ENCODE measurements around the gene IL2.

Gene IL2

DNA sequence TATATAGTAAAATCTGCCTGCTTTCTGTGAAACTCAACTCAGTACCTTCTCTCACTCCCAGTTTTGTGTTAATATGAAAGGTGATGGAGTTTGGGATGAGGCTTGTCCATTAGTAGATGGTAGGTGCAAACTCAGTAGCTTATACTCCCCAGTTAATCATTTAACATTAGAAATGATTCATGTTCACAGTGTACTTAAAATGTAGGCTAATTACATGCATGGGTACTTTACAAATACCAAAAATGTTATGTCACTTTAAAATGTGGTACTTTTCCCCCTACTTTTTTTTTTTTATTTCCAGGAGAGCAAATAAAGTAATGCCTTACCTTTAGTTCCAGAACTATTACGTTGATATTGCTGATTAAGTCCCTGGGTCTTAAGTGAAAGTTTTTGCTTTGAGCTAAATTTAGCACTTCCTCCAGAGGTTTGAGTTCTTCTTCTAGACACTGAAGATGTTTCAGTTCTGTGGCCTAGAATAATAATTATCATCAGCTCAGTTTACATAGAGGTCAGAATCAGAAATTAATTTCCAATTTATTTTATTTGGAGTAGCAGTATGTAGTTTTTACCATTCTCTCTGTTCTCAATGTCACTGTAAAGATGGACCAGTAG, 3.0 kb downstream of the IL2 start:
- Histone ChIP-seq H3K27me3 (ENCODE audit: insufficient read depth, insufficient read length) (no peaks in the 10 kb centered on the region), H3K4me1 (ENCODE audit: insufficient read depth, insufficient read length) (no peaks in the 10 kb centered on the region), H3K9ac (ENCODE audit: insufficient read length, low read depth) (no peak overlapping the region), H3K36me3 (ENCODE audit: insufficient read depth, insufficient read length, low read length) (no peaks in the 10 kb centered on the region), H3K9me3 (ENCODE audit: insufficient read depth, low read length) (no peaks in the 10 kb centered on the region), H3K4me3 (ENCODE audit: insufficient read length, low read depth) (no peak overlapping the region)
- DNase-seq (ENCODE audit: low read depth, low spot score) = no peak
- no peak for TF ChIP-seq YY1 (IDR thresholded peaks at IDR 0.05; ENCODE audit: insufficient read depth, insufficient read length)
- TF ChIP-seq ZNF274 (IDR thresholded peaks at IDR 0.05; ENCODE audit: low read depth, low read length) = no peak
- TF ChIP-seq SUZ12 (IDR thresholded peaks at IDR 0.05; ENCODE audit: extremely low read depth, insufficient read depth, insufficient read length) = no peak

- peak; percentile 42 for DNase-seq (ENCODE audit: low read depth, low spot score)
- Histone ChIP-seq H3K9me3 (ENCODE audit: insufficient read depth, low read length) (no peaks in the 10 kb centered on the region), H3K9ac (ENCODE audit: insufficient read length, low read depth) (no peak overlapping the region), H3K36me3 (ENCODE audit: insufficient read depth, insufficient read length, low read length) (no peaks in the 10 kb centered on the region), H3K27me3 (ENCODE audit: insufficient read depth, insufficient read length) (no peaks in the 10 kb centered on the region), H3K4me3 (ENCODE audit: insufficient read length, low read depth) (no peak overlapping the region), H3K4me1 (ENCODE audit: insufficient read depth, insufficient read length) (no peaks in the 10 kb centered on the region)
- TF ChIP-seq YY1 (IDR thresholded peaks at IDR 0.05; ENCODE audit: insufficient read depth, insufficient read length) = no peak
- no peak for TF ChIP-seq ZNF274 (IDR thresholded peaks at IDR 0.05; ENCODE audit: low read depth, low read length)
- TF ChIP-seq SUZ12 (IDR thresholded peaks at IDR 0.05; ENCODE audit: extremely low read depth, insufficient read depth, insufficient read length) = no peak
These were observed 5.7 kb downstream of the IL2 start for GRCh38 chr4:122450847-122451246.

DNA sequence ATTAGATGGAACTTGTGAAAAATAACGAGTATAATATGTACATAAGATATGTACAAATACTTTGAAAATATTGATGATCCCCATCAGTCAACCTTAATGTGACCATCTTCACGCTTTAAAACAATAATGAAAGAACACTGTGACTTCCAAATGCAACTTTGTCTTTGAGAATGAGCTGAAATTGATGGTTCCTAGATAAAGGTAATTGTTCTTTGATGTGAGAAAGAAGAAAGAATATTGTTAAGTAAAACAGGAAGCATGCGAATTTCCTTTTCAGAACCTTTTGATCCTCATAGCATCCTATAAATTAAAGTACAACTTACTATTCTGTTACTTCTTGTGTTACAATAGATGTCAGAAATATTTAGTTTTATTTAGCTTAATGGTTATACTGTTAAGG, 22.2 kb downstream of the IL2 start:
- no peak for DNase-seq (ENCODE audit: low read depth, low spot score)
- no peak overlapping the region for H3K4me3 ChIP-seq (ENCODE audit: insufficient read length, low read depth)
- H3K27me3 ChIP-seq (ENCODE audit: insufficient read depth, insufficient read length) = no peaks in the 10 kb centered on the region
- no peaks in the 10 kb centered on the region for H3K36me3 ChIP-seq (ENCODE audit: insufficient read depth, insufficient read length, low read length)
- H3K4me1 ChIP-seq (ENCODE audit: insufficient read depth, insufficient read length) = no peaks in the 10 kb centered on the region
- H3K9me3 ChIP-seq (ENCODE audit: insufficient read depth, low read length) = no peaks in the 10 kb centered on the region
- TF ChIP-seq SUZ12 (IDR thresholded peaks at IDR 0.05; ENCODE audit: extremely low read depth, insufficient read depth, insufficient read length) = no peak
- no peak for TF ChIP-seq YY1 (IDR thresholded peaks at IDR 0.05; ENCODE audit: insufficient read depth, insufficient read length)
- TF ChIP-seq ZNF274 (IDR thresholded peaks at IDR 0.05; ENCODE audit: low read depth, low read length) = no peak
- no peak overlapping the region for H3K9ac ChIP-seq (ENCODE audit: insufficient read length, low read depth)

DNA sequence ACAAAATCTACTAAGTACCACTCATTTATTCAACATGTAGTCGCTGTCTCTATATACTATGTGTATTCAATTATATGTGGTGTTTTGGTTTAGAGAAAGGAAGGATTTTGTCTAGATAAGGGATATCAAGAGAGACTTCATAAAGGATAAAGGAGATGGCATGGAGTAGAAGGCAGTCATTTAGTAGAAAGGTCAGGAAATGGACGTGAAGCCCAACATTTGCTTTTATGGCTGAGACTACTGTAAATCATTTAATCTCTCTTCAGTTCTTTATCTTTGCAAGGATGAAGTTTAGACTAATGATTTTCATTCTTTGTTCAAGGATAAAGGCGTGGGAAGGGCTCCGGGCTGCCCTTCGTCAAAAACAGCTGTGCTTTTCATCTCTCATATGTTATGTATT, 25.2 kb downstream of the IL2 start:
- no peak for TF ChIP-seq ZNF274 (IDR thresholded peaks at IDR 0.05; ENCODE audit: low read depth, low read length)
- TF ChIP-seq SUZ12 (IDR thresholded peaks at IDR 0.05; ENCODE audit: extremely low read depth, insufficient read depth, insufficient read length) = no peak
- TF ChIP-seq YY1 (IDR thresholded peaks at IDR 0.05; ENCODE audit: insufficient read depth, insufficient read length) = no peak
- no peaks in the 10 kb centered on the region for H3K9me3 ChIP-seq (ENCODE audit: insufficient read depth, low read length)
- no peaks in the 10 kb centered on the region for H3K27me3 ChIP-seq (ENCODE audit: insufficient read depth, insufficient read length)
- H3K4me3 ChIP-seq (ENCODE audit: insufficient read length, low read depth) = no peak overlapping the region
- H3K9ac ChIP-seq (ENCODE audit: insufficient read length, low read depth) = no peak overlapping the region
- no peaks in the 10 kb centered on the region for H3K4me1 ChIP-seq (ENCODE audit: insufficient read depth, insufficient read length)
- H3K36me3 ChIP-seq (ENCODE audit: insufficient read depth, insufficient read length, low read length) = no peaks in the 10 kb centered on the region
- DNase-seq (ENCODE audit: low read depth, low spot score) = no peak

DNA sequence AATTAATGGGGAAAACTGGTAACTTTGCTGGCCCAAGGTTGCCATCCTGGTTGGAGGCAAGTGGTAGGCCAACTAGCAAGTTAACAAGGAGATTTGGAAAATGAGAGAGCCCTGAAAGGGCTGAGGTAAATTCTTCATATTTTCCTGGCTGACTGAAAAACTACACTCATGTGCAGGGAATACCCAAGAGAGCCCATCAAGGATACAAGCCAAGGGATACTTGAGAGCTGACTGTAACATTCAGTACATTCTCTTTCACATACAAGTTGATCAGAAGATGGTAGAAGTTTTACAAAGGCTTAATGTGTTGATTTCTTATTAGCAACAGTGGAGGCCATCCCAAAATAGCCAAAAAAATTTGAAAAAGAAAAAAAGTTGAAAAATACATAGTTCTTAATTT, 33.3 kb downstream of the IL2 start:
- no peak for TF ChIP-seq YY1 (IDR thresholded peaks at IDR 0.05; ENCODE audit: insufficient read depth, insufficient read length)
- no peak for TF ChIP-seq SUZ12 (IDR thresholded peaks at IDR 0.05; ENCODE audit: extremely low read depth, insufficient read depth, insufficient read length)
- TF ChIP-seq ZNF274 (IDR thresholded peaks at IDR 0.05; ENCODE audit: low read depth, low read length) = no peak
- no peak for DNase-seq (ENCODE audit: low read depth, low spot score)
- Histone ChIP-seq H3K4me1 (ENCODE audit: insufficient read depth, insufficient read length) (no peaks in the 10 kb centered on the region), H3K36me3 (ENCODE audit: insufficient read depth, insufficient read length, low read length) (no peaks in the 10 kb centered on the region), H3K9ac (ENCODE audit: insufficient read length, low read depth) (no peak overlapping the region), H3K4me3 (ENCODE audit: insufficient read length, low read depth) (no peak overlapping the region), H3K9me3 (ENCODE audit: insufficient read depth, low read length) (no peaks in the 10 kb centered on the region), H3K27me3 (ENCODE audit: insufficient read depth, insufficient read length) (no peaks in the 10 kb centered on the region)

DNA sequence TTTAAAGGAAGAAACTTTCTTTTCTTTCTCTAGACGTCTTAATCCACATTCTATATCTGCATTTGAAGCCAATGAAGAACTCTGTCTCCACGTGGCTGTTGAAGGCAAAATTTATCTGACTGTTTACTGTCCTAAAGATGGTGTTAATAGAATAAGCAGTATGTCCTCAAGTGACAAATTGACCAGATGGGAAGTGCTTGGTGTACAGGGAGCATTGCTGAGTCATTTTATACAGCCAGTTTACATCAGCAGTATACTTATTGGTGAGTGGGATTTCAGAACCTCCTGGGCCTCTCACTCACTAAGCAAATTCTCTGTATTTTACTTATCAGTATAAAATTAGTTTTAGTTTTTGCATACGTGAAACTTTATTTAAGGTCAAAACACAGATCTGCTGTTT, 44.0 kb downstream of the IL2 start:
- H3K9ac ChIP-seq (ENCODE audit: insufficient read length, low read depth) = no peak overlapping the region
- DNase-seq (ENCODE audit: low read depth, low spot score) = no peak
- no peaks in the 10 kb centered on the region for H3K27me3 ChIP-seq (ENCODE audit: insufficient read depth, insufficient read length)
- no peaks in the 10 kb centered on the region for H3K9me3 ChIP-seq (ENCODE audit: insufficient read depth, low read length)
- no peaks in the 10 kb centered on the region for H3K4me1 ChIP-seq (ENCODE audit: insufficient read depth, insufficient read length)
- no peak overlapping the region for H3K4me3 ChIP-seq (ENCODE audit: insufficient read length, low read depth)
- no peaks in the 10 kb centered on the region for H3K36me3 ChIP-seq (ENCODE audit: insufficient read depth, insufficient read length, low read length)
- TF ChIP-seq ZNF274 (IDR thresholded peaks at IDR 0.05; ENCODE audit: low read depth, low read length) (no peak), SUZ12 (IDR thresholded peaks at IDR 0.05; ENCODE audit: extremely low read depth, insufficient read depth, insufficient read length) (no peak), YY1 (IDR thresholded peaks at IDR 0.05; ENCODE audit: insufficient read depth, insufficient read length) (no peak)

GRCh38 chr4:122403861-122404260, 52.7 kb downstream of the IL2 start:
- H3K27me3 ChIP-seq (ENCODE audit: insufficient read depth, insufficient read length) = no peaks in the 10 kb centered on the region
- no peak for TF ChIP-seq YY1 (IDR thresholded peaks at IDR 0.05; ENCODE audit: insufficient read depth, insufficient read length)
- TF ChIP-seq ZNF274 (IDR thresholded peaks at IDR 0.05; ENCODE audit: low read depth, low read length) = no peak
- TF ChIP-seq SUZ12 (IDR thresholded peaks at IDR 0.05; ENCODE audit: extremely low read depth, insufficient read depth, insufficient read length) = no peak
- no peak overlapping the region for H3K4me3 ChIP-seq (ENCODE audit: insufficient read length, low read depth)
- no peak overlapping the region for H3K9ac ChIP-seq (ENCODE audit: insufficient read length, low read depth)
- no peaks in the 10 kb centered on the region for H3K9me3 ChIP-seq (ENCODE audit: insufficient read depth, low read length)
- H3K36me3 ChIP-seq (ENCODE audit: insufficient read depth, insufficient read length, low read length) = no peaks in the 10 kb centered on the region
- DNase-seq (ENCODE audit: low read depth, low spot score) = no peak
- no peaks in the 10 kb centered on the region for H3K4me1 ChIP-seq (ENCODE audit: insufficient read depth, insufficient read length)

Data from NT2/D1 (cell line).